ENCODE measurements around the gene EZR. TPM values are rescaled to one million over a fixed set of nuclear protein-coding genes. Genes with fewer than 3 reads are reported as not detected.

Gene EZR
- total RNA-seq, 2 donors from 2014 or later, result 76.8 to 103 TPM

DNA sequence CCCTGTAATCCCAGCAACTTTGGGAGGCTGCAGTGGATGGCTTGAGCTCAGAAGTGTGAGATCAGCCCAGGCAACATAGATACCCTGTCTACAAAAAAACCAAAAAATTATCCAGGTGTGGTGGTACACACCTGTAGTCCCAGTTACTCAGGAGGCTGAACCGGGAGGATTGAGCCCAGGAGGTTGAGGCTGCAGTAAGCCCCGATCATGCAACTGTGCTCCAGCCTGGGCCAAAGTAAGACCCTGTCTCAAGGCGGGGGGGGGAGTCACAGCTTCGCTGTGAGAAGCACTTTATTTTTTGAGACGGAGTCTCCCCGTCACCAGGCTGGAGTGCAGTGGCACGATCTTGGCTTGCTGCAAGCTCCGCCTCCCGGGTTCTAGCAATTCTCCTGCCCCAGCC lies 54.2 kb downstream of the EZR start:
- intact Hi-C loops (cut with DNase I), result no loop called here
- TF ChIP-seq, protein P1, sequence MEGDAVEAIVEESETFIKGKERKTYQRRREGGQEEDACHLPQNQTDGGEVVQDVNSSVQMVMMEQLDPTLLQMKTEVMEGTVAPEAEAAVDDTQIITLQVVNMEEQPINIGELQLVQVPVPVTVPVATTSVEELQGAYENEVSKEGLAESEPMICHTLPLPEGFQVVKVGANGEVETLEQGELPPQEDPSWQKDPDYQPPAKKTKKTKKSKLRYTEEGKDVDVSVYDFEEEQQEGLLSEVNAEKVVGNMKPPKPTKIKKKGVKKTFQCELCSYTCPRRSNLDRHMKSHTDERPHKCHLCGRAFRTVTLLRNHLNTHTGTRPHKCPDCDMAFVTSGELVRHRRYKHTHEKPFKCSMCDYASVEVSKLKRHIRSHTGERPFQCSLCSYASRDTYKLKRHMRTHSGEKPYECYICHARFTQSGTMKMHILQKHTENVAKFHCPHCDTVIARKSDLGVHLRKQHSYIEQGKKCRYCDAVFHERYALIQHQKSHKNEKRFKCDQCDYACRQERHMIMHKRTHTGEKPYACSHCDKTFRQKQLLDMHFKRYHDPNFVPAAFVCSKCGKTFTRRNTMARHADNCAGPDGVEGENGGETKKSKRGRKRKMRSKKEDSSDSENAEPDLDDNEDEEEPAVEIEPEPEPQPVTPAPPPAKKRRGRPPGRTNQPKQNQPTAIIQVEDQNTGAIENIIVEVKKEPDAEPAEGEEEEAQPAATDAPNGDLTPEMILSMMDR (IDR thresholded peaks at IDR 0.05), result no peak
- TF ChIP-seq POLR2A (IDR thresholded peaks at IDR 0.05), result no peak
- no peak overlapping the region for H3K4me3 ChIP-seq
- WGBS, 2 donors, result 96% methylated on average over 6 to 8 of the region's 9 CpGs
- peaks cover 16% of the 10 kb centered on the region for H3K4me1 ChIP-seq
- no peaks in the 10 kb centered on the region for H3K9me3 ChIP-seq
- ATAC-seq (no peak), DNase-seq (no peak)
- no peaks in the 10 kb centered on the region for H3K27me3 ChIP-seq
- no peak overlapping the region for H3K27ac ChIP-seq
- peaks cover 30 to 40% of the 10 kb centered on the region in 2 donors for H3K36me3 ChIP-seq (replicated peaks in 1 of 2; ENCODE audit: insufficient read depth in 1 of 2, low read depth in 2 of 2)

DNA sequence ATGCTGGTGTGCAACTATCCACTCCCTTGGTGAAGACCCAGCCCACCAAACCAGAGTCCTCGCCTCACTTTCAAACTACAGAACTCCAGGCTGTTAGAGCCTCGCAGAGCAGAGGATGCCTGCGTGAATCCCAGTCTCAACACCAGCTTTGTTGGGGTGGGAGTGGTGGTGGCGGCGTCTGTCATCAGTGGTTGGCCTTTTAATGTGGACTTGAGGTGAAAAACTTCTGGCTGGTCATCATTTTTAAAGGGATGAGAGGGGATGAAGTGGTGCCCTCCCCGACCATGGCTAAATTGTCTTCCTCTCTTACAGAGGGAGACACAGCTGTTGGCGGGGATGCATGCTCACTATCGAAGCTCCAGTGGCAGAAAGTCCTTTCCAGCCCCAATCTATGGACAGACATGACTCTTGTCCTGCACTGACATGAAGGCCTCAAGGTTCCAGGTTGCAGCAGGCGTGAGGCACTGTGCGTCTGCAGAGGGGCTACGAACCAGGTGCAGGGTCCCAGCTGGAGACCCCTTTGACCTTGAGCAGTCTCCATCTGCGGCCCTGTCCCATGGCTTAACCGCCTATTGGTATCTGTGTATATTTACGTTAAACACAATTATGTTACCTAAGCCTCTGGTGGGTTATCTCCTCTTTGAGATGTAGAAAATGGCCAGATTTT lies 54.9 kb downstream of the EZR start:
- Histone ChIP-seq H3K27me3 (no peaks in the 10 kb centered on the region), H3K4me3 (no peak overlapping the region), H3K4me1 (peaks cover 16% of the 10 kb centered on the region), H3K27ac (no peak overlapping the region), H3K9me3 (no peaks in the 10 kb centered on the region), H3K36me3 (replicated peaks in 1 of 2; ENCODE audit: insufficient read depth in 1 of 2, low read depth in 2 of 2) (peaks cover 24 to 34% of the 10 kb centered on the region in 2 donors)
- intact Hi-C loops (cut with DNase I), result no loop called here
- no peak for TF ChIP-seq POLR2A (IDR thresholded peaks at IDR 0.05)
- TF ChIP-seq, protein P1 (IDR thresholded peaks at IDR 0.05), result no peak
- DNase-seq (no peak), ATAC-seq (no peak)
- 91 to 95% methylated on average over 11 to 14 of the region's 14 CpGs for WGBS, 2 donors

DNA sequence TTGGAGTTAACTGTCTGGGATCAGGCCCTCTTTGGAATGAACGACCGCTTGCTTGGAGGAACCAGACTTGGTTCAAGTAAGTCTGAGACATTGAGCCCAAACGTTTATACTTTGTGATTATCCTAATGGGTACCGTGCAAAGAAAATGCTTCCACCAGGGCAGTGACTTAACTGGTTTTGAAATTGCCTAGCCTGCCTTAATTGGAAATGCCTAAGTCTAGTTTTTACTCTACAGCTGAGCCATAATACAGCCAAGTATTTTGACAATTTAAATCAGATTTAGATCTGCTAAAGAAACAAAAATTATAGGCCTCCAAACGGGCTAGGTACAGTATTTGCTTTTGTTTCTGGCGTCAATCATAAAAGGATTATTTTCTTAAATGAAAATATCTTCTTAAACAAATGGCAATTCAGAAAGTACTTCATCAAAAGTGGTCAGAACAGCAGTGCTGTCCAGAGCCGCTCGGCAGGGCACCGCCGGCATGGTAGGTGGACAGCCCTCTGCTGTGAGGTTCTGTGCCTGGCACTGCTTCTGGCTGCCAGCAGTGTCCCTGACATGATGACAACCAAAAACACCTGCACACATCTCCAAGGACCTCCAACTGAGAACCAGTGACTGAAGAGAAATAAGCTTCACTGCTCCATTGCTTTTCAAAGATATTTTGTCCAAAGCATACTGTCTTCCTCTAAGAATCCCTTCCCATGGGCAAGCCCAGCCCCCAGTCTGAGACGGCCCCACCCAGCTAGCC lies 55.6 kb downstream of the EZR start:
- peak; percentile 14 for ATAC-seq

DNA sequence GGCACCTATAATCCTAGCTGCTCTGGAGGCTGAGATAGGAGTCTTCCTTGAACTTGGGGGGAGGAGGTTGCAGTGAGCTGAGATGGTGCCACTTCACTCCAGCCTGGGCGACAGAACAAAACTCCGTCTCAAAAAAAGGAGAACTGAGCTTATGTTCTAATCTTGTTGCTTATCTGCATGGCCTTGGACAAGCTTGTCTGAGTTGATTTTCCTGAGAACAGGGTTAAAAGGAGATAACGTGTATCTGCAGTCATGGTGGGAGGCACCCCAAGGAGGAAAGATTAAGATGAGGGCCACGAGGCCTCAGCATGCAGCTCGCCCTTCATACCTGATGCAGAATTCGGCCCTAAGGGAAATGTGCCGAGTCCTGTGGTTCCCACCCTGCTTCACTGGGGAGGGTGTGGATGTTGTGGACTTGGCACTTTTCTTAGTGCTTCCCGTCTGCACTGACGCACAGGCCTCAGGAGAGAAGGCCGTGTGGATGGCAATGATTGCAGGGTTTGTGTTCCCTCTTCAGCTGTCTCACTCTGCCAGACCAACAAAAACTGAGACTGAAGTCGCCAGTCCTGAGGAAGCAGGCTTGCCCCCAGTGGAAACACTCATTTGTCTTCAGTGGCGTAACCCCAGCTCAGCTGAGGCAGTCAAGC lies 56.3 kb downstream of the EZR start:
- TF ChIP-seq, protein P1 (IDR thresholded peaks at IDR 0.05), result no peak
- TF ChIP-seq POLR2A (IDR thresholded peaks at IDR 0.05), result no peak
- WGBS, 2 donors, result 65 to 71% methylated on average over 12 of the region's 12 CpGs
- intact Hi-C loops (cut with DNase I), result no loop called here
- H3K36me3 ChIP-seq (replicated peaks in 1 of 2; ENCODE audit: insufficient read depth in 1 of 2, low read depth in 2 of 2), result peaks cover 13 to 21% of the 10 kb centered on the region in 2 donors
- H3K27ac ChIP-seq, result no peak overlapping the region
- H3K9me3 ChIP-seq, result no peaks in the 10 kb centered on the region
- ATAC-seq (no peak), DNase-seq (no peak)
- no peak overlapping the region for H3K4me3 ChIP-seq
- H3K27me3 ChIP-seq, result no peaks in the 10 kb centered on the region
- H3K4me1 ChIP-seq, result peaks cover 16% of the 10 kb centered on the region

More for the DNA sequence above, 55.6 kb downstream of the EZR start:
- WGBS, 2 donors, result 57 to 60% methylated on average over 8 to 11 of the region's 11 CpGs
- peaks cover 17 to 27% of the 10 kb centered on the region in 2 donors for H3K36me3 ChIP-seq (replicated peaks in 1 of 2; ENCODE audit: insufficient read depth in 1 of 2, low read depth in 2 of 2)
- no peak for TF ChIP-seq POLR2A (IDR thresholded peaks at IDR 0.05)
- TF ChIP-seq, protein P1 (IDR thresholded peaks at IDR 0.05), result no peak
- no peaks in the 10 kb centered on the region for H3K27me3 ChIP-seq
- no peak overlapping the region for H3K4me3 ChIP-seq
- H3K9me3 ChIP-seq, result no peaks in the 10 kb centered on the region
- H3K27ac ChIP-seq, result no peak overlapping the region
- H3K4me1 ChIP-seq, result peaks cover 16% of the 10 kb centered on the region
- intact Hi-C loops (cut with DNase I), result no loop called here
- no peak for DNase-seq
